Neural progenitor cell (in vitro differentiated cells): ENCODE results near the gene SERPINB10.

Experiments
- EZH2phosphoT487 ChIP-seq: fragments of 200-600 bp; sonication (generic); IDR thresholded peaks from 2 replicates; pipeline ENCODE4 v1.6.1; 2017; ENCODE audit warnings: antibody characterized with exemption
- TF ChIP-seq, protein P1 (sequence below): fragments of 200-600 bp; sonication (generic); IDR thresholded peaks from 2 replicates; pipeline ENCODE4 v1.5.1; 2017; ENCODE audit warnings: antibody characterized with exemption, mild to moderate bottlenecking

DNA sequence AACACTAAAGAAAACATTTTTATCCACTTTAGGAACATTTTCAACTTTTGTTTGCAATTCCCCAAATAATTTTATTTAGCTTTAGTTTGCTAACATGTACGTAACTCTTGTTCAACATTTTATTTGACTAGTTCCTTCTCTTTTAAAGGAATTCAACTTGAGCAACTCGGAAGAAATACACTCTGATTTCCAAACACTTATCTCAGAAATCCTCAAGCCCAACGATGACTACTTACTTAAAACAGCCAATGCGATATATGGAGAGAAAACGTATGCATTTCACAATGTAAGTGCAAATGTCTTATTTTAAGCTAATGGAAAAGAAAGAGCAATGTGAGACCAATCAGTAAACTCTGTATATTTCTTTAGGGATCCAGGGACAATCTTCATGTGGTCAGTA, 10.1 kb downstream of the SERPINB10 start:
- no peak for TF ChIP-seq EZH2phosphoT487
- TF ChIP-seq, protein P1, sequence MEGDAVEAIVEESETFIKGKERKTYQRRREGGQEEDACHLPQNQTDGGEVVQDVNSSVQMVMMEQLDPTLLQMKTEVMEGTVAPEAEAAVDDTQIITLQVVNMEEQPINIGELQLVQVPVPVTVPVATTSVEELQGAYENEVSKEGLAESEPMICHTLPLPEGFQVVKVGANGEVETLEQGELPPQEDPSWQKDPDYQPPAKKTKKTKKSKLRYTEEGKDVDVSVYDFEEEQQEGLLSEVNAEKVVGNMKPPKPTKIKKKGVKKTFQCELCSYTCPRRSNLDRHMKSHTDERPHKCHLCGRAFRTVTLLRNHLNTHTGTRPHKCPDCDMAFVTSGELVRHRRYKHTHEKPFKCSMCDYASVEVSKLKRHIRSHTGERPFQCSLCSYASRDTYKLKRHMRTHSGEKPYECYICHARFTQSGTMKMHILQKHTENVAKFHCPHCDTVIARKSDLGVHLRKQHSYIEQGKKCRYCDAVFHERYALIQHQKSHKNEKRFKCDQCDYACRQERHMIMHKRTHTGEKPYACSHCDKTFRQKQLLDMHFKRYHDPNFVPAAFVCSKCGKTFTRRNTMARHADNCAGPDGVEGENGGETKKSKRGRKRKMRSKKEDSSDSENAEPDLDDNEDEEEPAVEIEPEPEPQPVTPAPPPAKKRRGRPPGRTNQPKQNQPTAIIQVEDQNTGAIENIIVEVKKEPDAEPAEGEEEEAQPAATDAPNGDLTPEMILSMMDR, result no peak
